ENCODE results near the gene CCL25. TPM values are rescaled to one million over a fixed set of nuclear protein-coding genes. Genes with fewer than 3 reads are reported as not detected.
"Not testable (repeated sequence)": the region's sequence is repeated elsewhere in the genome, so short reads cannot be mapped to it uniquely, and the experiment has no call there.

CCL25 gene
- total RNA-seq, 2 donors from 2014 or later, result not detected

DNA sequence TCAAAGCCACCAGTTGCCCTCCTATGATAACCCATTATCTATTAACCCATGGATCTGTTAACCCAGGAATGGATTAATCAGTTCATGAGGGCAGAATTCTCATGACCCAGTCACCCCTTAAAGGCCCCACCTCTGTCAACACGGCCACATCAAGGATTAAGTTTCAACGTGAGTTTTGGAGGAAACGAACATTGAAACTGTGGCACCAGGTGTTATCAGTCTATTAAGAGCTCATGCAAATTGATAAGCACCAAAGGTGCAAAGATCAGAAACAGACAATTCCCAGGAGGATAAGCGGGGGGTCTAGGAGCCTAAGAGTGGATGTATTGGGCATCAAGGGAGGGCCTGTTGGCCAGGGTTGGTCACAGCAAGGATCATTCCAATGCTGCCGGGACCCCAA is 27.2 kb upstream of the CCL25 start:
- peaks cover 2% of the 10 kb centered on the region for H3K36me3 Mint-ChIP-seq (ENCODE audit: low read depth)
- no peaks in the 10 kb centered on the region for H3K9me3 Mint-ChIP-seq
- Histone ChIP-seq H3K36me3 (ENCODE audit: control insufficient read depth, insufficient read depth, low read length) (no peaks in the 10 kb centered on the region), H3K9me3 (ENCODE audit: control insufficient read depth, low read length) (no peaks in the 10 kb centered on the region), H3K27me3 (ENCODE audit: control insufficient read depth, insufficient read depth, low read length, poor library complexity, severe bottlenecking) (no peaks in the 10 kb centered on the region), H3K4me3 (ENCODE audit: low read length) (no peak overlapping the region), H3K27ac (ENCODE audit: low read depth, low read length) (no peak overlapping the region), H3K4me1 (ENCODE audit: control insufficient read depth, insufficient read depth, low read length) (peaks cover 9% of the 10 kb centered on the region), H3K9ac (ENCODE audit: extremely low read depth, low read length, poor library complexity, severe bottlenecking) (no peak overlapping the region)
- H3K4me1 Mint-ChIP-seq, result peaks cover 19% of the 10 kb centered on the region
- no peak overlapping the region for H3K4me3 Mint-ChIP-seq
- no peak for DNase-seq
- TF ChIP-seq, protein P1, sequence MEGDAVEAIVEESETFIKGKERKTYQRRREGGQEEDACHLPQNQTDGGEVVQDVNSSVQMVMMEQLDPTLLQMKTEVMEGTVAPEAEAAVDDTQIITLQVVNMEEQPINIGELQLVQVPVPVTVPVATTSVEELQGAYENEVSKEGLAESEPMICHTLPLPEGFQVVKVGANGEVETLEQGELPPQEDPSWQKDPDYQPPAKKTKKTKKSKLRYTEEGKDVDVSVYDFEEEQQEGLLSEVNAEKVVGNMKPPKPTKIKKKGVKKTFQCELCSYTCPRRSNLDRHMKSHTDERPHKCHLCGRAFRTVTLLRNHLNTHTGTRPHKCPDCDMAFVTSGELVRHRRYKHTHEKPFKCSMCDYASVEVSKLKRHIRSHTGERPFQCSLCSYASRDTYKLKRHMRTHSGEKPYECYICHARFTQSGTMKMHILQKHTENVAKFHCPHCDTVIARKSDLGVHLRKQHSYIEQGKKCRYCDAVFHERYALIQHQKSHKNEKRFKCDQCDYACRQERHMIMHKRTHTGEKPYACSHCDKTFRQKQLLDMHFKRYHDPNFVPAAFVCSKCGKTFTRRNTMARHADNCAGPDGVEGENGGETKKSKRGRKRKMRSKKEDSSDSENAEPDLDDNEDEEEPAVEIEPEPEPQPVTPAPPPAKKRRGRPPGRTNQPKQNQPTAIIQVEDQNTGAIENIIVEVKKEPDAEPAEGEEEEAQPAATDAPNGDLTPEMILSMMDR (conservative IDR thresholded peaks at IDR 0.05), result no peak
- WGBS, 2 experiments (ENCODE audit: insufficient coverage in 1 of 2, insufficient read length in 1 of 2), result 59 to 83% methylated on average over 5 of the region's 5 CpGs
- peak overlapping the region; percentile 45 for H3K27ac Mint-ChIP-seq
- peaks cover 4% of the 10 kb centered on the region for H3K27me3 Mint-ChIP-seq (ENCODE audit: insufficient read depth)

GRCh38 chr19:8028951-8029491 is 23.5 kb upstream of the CCL25 start:
- no peak overlapping the region for H3K4me3 ChIP-seq (ENCODE audit: low read length)
- H3K9me3 Mint-ChIP-seq, result no peaks in the 10 kb centered on the region
- no peaks in the 10 kb centered on the region for H3K36me3 ChIP-seq (ENCODE audit: control insufficient read depth, insufficient read depth, low read length)
- no peaks in the 10 kb centered on the region for H3K36me3 Mint-ChIP-seq (ENCODE audit: low read depth)
- H3K27ac Mint-ChIP-seq, result peak overlapping the region; percentile 94
- H3K27ac ChIP-seq (ENCODE audit: low read depth, low read length), result peak overlapping the region; percentile 87
- TF ChIP-seq, protein P1 (conservative IDR thresholded peaks at IDR 0.05), result peak; percentile 45
- H3K4me1 ChIP-seq (ENCODE audit: control insufficient read depth, insufficient read depth, low read length), result peaks cover 9% of the 10 kb centered on the region
- H3K4me3 Mint-ChIP-seq, result peak overlapping the region; percentile 10
- no peaks in the 10 kb centered on the region for H3K27me3 Mint-ChIP-seq (ENCODE audit: insufficient read depth)
- H3K9me3 ChIP-seq (ENCODE audit: control insufficient read depth, low read length), result no peaks in the 10 kb centered on the region
- DNase-seq, result peak; percentile 89
- H3K27me3 ChIP-seq (ENCODE audit: control insufficient read depth, insufficient read depth, low read length, poor library complexity, severe bottlenecking), result no peaks in the 10 kb centered on the region
- WGBS, 2 experiments (ENCODE audit: insufficient coverage in 1 of 2, insufficient read length in 1 of 2), result 17 to 24% methylated on average over 4 to 12 of the region's 12 CpGs
- peak overlapping the region; percentile 62 for H3K9ac ChIP-seq (ENCODE audit: extremely low read depth, low read length, poor library complexity, severe bottlenecking)
- peaks cover 29% of the 10 kb centered on the region for H3K4me1 Mint-ChIP-seq

DNA sequence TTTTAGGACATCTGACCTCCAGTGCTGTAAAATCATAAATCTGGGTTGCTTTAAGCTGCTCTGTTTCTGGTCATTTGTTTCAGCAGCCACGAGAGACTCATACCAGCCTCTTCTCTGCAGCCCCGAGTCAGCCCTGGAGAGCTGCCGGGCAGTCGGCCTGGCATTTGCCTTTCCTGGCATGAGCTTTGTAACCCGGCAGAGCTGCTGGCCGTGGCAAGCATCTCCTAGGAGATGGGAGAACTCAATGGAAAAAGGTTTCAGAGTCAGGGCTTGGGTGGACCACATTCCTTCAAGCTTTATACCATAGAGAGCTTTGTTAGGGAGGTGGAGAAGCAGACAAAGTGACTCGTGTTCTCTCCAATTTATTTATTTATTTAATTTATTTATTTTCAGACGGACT is 21.6 kb upstream of the CCL25 start:
- Histone ChIP-seq H3K9me3 (ENCODE audit: control insufficient read depth, low read length) (no peaks in the 10 kb centered on the region), H3K4me3 (ENCODE audit: low read length) (no peak overlapping the region), H3K9ac (ENCODE audit: extremely low read depth, low read length, poor library complexity, severe bottlenecking) (no peak overlapping the region), H3K4me1 (ENCODE audit: control insufficient read depth, insufficient read depth, low read length) (peaks cover 9% of the 10 kb centered on the region), H3K27ac (ENCODE audit: low read depth, low read length) (no peak overlapping the region), H3K27me3 (ENCODE audit: control insufficient read depth, insufficient read depth, low read length, poor library complexity, severe bottlenecking) (no peaks in the 10 kb centered on the region), H3K36me3 (ENCODE audit: control insufficient read depth, insufficient read depth, low read length) (no peaks in the 10 kb centered on the region)
- H3K27me3 Mint-ChIP-seq (ENCODE audit: insufficient read depth), result peaks cover under 1% of the 10 kb centered on the region
- DNase-seq, result no peak
- no peak overlapping the region for H3K27ac Mint-ChIP-seq
- WGBS, 2 experiments (ENCODE audit: insufficient coverage in 1 of 2, insufficient read length in 1 of 2), result 92 to 100% methylated on average over 2 to 8 of the region's 8 CpGs
- H3K4me3 Mint-ChIP-seq, result no peak overlapping the region
- no peaks in the 10 kb centered on the region for H3K36me3 Mint-ChIP-seq (ENCODE audit: low read depth)
- peaks cover 26% of the 10 kb centered on the region for H3K4me1 Mint-ChIP-seq
- TF ChIP-seq, protein P1 (conservative IDR thresholded peaks at IDR 0.05), result no peak
- H3K9me3 Mint-ChIP-seq, result no peaks in the 10 kb centered on the region

DNA sequence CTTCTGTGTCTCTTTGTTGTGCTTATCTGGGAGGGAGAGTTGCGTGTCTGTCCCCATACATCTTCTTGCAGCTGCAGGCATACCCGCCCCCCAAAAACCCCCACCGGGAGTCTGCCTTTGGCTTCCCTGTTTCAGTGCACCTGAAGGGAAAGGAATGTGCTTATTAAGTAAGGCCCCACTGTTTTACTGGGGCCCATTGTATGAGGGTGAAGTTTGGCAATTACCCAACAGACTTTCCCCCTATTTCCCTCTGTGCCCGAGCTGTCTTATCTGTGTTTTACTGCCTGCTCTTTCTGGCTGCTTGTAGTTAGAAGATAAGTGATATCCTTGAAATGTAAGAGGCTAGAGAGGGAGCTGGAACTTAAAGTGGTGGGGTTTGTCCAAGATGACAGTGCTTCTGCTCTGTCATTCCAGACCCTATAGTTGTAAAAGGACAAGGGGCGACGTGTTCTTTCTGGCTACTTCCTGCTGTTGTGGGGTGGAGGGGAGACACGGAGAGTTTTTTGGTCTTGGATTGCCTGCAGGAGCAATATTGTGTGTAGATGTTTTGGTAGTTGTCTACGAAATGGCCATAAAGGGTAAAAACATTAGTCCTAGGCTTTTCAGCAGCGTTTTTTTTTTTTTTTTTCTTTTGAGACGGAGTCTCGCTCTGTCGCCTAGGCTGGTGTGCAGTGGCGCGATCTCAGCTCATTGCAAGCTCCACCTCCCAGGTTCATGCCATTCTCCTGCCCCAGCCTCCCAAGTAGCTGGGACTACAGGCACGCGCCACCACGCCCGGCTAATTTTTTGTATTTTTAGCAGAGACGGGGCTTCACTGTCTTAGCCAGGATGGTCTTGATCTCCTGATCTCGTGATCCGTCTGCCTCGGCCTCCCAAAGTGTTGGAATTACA is 19.0 kb upstream of the CCL25 start:
- not testable (repeated sequence) for H3K4me3 ChIP-seq (ENCODE audit: low read length); H3K27ac ChIP-seq (ENCODE audit: low read depth, low read length); H3K4me1 ChIP-seq (ENCODE audit: control insufficient read depth, insufficient read depth, low read length); H3K27me3 ChIP-seq (ENCODE audit: control insufficient read depth, insufficient read depth, low read length, poor library complexity, severe bottlenecking); H3K36me3 Mint-ChIP-seq (ENCODE audit: low read depth); H3K4me3 Mint-ChIP-seq; H3K9me3 ChIP-seq (ENCODE audit: control insufficient read depth, low read length); H3K36me3 ChIP-seq (ENCODE audit: control insufficient read depth, insufficient read depth, low read length); H3K9ac ChIP-seq (ENCODE audit: extremely low read depth, low read length, poor library complexity, severe bottlenecking); H3K9me3 Mint-ChIP-seq
- peak overlapping the region; percentile 65 for H3K27ac Mint-ChIP-seq
- peak; percentile 61 for DNase-seq
- peaks cover 16% of the 10 kb centered on the region for H3K27me3 Mint-ChIP-seq (ENCODE audit: insufficient read depth)
- 85 to 90% methylated on average over 9 to 22 of the region's 22 CpGs for WGBS, 2 experiments (ENCODE audit: insufficient coverage in 1 of 2, insufficient read length in 1 of 2)
- peaks cover 25% of the 10 kb centered on the region for H3K4me1 Mint-ChIP-seq

All from endodermal cell (in vitro differentiated cells).